ENCODE data around the gene RBM33.
"Not testable (repeated sequence)": the region's sequence is repeated elsewhere in the genome, so short reads cannot be mapped to it uniquely, and the experiment has no call there.

The RBM33 gene

DNA sequence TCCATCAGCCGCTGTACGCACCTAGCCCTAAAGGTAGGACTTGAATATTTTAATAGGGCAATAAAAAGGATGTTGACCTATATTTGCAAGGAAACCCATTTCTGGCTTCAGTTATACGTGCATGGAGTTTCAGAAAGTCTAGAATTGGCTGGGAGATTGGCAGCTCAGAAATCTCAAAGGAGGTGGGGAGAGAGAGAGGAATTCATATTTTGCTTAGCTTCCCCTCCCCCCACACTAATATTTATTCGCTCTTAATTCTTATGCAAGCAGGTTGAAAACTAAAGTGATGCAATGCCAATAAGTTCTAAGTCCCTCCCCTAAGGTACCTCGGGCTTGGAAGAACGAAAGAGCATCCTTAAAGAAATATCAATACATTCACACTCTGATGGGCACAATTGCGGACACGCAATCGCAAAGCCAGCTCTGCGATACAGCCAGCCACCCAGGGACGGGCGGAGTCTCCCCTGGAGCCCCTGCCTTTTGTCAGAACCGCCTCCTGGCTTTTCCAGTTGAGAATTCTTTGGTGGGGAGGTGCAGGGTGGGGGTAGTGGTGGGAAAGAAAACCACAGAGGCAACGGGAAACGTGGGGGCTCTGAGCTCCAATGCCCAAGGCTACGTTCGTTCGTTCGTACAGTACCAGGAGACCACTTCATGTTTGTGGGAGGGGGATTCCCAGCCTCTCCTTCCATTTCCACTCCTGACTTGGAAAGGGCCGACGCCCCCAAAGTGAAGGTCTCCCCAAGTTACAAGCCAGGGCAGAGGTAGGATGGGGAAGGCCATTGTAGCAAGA is 166.5 kb downstream of the RBM33 start:
- Histone ChIP-seq H3K4me3 (no peak overlapping the region), H3K27ac (no peak overlapping the region)

DNA sequence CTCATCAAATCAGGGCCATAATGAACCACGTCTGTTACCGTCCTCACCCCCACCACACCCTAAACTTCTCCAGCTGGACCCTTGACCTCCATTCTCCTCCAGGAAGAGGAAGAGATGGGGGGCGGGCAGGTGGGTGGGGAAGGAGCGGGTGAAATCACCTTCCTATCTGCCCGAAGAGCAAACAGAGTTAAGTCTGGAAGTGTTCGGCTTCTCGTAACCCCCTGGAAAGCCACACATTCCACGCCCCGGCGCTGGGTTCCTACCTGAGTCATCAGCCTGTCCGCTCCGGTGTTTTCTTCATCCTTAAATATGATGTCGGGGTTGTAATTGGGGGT is 167.1 kb downstream of the RBM33 start:
- no peak overlapping the region for H3K4me3 ChIP-seq
- no peak overlapping the region for H3K27ac ChIP-seq

DNA sequence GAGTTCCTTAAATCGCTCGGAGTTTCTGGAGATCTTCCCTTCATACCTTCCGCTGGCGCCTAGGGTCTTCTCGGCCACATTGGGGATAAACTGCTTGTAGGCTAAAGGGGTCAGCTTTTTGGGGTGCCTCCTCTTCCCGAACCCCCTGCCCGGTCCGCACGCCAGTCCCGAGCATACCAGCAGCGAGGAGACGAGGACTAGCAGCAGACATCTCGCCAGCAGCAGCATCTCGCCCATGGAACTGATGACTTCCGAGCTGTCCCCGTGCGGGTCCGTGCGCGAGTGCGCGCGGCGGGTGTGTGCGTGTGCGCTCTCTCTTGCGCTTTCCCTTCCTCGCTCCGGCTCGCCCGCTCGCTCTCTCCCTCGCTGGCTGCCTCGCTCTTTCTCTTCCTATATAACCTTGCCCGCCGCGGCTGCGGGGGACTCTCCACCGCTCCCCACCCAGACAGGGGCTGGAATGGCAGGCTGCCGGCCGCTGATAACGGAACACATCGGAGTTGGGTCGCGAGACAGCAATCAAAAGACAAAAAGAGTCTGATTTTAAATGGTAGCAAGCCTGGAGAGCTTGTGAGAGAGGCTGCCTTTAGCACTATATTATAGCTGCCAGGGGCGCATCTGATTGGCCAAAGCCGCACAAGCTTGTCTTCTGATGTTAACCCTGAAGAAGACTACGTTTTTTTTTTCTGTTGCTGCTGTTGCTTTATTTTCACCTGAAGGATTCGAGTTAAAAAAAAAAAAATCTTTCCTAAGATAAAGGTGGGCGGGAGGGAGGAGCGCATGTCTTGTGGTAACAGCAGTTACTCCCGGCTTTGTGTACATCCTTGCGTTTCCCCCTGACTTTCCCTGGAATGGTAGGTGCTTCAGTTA is 167.7 kb downstream of the RBM33 start, which contains the start of gene SHH:
TSS of gene SHH (minus strand) at position 569 of the 867 bp plus-strand sequence. CDS start at position 228, 341 bp downstream.
- Histone ChIP-seq H3K27ac (no peak within 1 kb of the TSS), H3K4me3 (no peak within 1 kb of the TSS)

DNA sequence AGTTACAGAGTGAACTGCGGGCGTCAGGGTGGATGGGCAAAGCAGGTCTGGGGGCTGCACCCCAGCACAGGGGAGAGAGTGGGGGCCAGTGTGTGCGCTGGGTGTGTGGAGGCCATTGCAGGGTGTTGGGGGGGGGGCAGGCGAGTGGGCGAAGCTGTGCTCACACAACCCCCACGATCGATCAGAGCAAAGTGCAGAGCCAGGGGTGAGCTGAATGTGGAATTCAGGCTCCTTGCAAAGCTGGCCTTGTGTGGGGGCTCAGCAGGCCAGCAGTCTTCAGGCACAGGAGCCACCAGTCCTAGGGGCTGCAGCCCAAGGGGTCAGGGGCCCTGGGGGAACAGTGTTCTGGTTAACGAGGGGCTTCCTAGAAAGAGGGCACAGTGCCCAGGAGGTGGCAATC is 168.7 kb downstream of the RBM33 start:
- H3K4me3 ChIP-seq = no peak overlapping the region

DNA sequence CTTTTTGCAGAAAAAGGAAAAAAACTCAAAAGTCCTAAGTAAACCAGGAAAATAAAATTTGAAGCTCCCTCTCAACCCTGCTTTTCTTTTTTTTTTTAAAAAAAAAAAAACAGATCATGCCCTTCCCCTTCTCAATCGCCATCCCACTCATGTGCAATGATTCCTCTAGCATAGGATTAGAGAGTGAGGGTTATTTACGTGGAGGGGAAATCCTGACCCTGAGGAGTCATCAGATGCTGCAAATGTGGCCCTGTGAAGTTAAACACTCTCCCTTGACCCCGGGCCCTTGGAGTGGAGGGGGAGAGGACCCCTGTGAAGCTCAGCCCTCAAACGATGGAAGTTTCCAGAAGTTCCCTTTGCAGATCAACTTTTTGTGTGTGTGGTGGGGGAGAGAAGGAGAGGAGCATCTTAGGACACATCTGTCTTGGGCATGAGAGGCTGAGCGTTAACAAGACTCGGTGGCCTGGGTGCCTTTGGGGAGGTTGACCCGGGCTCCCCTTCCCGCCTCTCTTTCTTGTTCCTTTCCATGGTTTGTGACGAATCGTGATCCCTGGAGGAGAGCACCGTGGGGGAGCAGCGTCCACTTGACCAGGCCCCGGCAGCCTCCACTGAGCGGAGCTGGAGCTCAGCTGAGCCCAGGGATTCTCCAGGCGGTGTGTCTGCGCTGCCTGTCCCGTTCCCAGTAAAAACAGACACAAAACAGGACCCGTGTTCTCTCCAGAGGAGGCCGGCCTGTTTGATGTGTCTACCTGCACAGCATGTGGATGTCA is 169.3 kb downstream of the RBM33 start:
- Histone ChIP-seq H3K27ac (no peak overlapping the region), H3K4me3 (no peak overlapping the region)

More for the DNA sequence above, 168.7 kb downstream of the RBM33 start:
- no peak overlapping the region for H3K27ac ChIP-seq

DNA sequence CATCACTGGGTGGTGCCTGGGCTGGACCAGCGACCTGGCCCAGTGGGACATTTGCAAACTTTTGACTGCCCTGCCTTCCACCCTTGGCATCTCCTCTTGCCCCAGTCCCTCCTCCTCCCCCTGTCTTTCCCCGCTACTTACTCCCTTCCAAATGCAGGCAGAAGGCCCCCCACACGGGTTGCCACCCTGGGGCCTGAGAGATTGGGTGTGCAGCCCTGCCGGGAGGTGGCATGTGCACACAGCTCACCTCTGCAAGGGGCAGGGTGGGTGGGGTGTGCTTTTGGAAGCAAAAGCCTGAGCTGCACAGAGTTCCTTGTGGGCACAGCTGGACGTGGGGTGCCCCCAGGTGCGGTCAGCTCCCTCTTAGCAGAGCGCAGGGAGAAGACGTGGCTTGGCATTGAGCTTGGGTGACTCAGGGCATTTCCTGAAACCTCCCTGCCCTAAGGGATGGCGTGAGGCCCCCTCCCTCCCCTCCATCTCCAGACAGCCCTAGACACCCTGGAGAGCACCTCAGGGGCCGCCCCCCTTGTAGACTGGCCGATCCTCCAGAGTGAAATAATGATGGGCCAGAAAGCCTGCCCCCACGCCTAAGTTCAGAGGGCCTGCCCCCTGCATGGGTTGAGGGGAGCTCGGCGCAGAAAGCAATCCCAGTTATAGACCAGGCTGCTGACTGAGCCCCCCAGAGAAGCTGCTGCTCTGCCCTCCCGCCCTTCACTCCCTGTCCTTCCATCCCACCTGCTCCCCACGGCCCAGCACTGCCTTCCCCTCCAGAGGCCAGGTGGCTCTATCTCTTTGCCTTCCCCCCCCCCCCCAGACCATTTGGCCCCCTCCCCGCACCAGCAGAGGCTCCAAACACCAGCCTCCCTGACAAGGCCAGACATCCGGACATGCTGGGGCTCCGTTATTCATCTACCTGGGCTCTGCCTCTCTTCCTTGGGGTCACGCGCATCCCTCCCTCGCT is 170.1 kb downstream of the RBM33 start:
- no peak overlapping the region for H3K27ac ChIP-seq
- H3K4me3 ChIP-seq = no peak overlapping the region

DNA sequence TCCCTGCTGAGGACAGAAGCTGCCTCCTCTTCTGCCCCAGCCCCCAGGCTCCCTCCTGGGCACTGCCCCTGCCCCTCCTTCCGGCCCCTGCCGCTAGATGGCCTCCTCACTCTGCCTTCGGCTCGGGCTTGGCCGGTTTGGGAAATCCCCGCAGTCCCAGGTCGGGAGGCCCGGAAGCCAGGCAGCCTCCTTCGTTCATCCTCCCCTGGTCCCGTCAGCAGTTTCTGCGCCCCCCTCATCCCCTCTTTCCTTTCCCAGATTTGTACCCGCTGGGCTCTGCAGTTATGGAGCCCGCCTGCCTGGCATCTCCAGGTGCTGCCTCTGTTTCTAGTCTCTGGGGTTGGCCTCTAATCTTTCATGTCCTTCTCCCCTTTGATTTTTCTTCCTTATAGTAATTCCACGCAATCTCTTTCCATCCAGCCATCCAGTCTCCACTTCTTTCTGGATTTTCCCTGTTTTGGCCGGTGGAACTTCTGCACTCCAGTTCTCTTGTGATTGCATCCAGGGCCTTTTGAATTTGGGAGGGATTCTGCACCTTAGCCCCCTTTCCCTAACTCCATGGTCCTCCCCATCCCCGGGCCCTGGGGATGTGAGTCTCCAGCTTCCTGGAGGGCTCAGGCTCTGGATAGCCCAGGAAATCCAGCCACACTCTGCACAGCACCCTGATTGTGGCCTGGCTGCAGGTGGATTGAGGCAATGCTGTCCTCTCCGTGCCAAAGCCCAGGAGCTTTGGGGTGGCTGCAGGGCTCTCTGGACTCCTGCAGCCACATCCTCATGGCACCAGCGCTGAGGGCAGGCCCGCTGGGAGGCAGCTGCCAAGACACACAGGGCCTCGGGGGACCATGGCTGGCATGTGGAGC is 171.1 kb downstream of the RBM33 start:
- Histone ChIP-seq H3K27ac (no peak overlapping the region), H3K4me3 (no peak overlapping the region)

DNA sequence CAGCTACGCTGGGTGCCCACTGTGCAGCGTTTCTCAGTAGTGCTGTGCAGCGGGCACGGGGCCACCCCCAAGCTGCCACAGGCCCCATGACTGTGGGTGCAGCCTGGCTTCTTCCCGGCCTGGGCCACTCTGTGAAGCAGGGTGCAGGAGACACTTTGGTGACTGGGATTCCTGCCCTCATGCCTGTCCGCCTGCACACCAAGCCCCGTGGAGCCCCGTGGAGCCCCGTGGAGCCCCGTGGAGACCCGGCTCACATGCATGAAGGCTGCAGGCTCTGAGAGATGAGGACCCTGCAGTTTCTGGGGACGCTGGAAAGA is 171.7 kb downstream of the RBM33 start:
- H3K27ac ChIP-seq = no peak overlapping the region
- no peak overlapping the region for H3K4me3 ChIP-seq

DNA sequence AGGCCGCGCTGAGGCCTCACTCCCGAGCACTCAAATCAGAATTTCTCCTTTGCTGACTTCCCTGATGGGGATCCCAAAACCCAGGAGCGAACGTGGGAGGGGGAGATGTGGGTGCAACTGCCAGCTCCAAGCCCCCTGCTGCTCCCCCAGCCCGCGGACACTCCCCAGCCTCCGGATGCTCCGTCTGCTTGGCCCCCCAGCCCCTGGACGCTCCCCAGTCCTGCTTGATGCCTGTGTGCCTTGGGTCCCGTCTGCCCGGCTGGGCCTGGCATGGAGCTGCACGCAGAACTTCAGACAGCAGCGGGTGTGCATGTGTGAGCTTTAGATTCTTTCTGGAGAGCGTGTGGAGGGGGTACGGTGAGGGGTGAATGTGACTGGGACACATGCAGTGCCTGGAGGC is 172.5 kb downstream of the RBM33 start:
- Histone ChIP-seq H3K4me3 (no peak overlapping the region), H3K27ac (no peak overlapping the region)

DNA sequence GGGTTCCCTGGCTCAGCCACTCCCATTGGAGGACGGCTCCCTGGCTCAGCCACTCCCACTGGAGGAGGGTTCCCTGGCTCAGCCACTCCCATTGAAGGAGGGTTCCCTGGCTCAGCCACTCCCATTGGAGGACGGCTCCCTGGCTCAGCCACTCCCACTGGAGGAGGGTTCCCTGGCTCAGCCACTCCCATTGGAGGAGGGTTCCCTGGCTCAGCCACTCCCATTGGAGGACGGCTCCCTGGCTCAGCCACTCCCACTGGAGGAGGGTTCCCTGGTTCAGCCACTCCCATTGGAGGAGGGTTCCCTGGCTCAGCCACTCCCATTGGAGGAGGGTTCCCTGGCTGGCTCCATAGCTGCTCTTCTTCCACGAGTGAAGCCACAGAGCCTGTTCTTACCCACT is 173.1 kb downstream of the RBM33 start:
- H3K4me3 ChIP-seq, H3K27ac ChIP-seq: not testable (repeated sequence)

DNA sequence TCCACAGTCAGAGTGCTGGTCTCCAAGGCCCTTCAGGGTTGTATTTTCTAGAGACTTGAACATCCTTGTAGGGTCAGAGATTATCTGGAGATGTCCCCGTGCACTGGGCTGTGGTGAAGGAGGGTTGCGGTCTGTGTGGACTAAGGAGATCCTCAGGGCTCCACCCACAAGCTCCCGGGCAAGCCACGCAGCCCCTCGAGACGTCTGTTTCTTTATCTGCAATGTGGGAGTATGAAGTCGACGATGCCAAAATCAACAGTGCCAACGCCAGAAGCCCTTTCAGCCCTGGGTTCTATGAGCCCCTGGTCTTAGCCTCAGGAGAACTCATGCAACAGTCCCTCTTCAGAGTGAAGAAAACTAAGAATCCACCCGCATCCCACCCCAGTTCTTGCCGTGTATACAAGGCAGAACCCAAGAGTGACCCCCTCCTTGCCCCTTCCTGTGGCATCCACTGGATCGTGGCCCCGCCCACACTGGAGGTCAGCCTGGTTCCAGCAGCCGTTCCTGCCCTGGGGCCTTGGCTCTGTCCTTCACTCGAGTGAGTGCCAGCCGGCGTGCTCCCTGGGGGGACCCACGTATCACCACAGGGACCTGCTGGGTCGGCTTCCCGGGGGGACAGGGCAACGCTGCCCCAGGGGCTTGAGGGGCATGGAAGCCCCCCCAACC is 173.8 kb downstream of the RBM33 start:
- H3K4me3 ChIP-seq = no peak overlapping the region
- H3K27ac ChIP-seq = no peak overlapping the region

DNA sequence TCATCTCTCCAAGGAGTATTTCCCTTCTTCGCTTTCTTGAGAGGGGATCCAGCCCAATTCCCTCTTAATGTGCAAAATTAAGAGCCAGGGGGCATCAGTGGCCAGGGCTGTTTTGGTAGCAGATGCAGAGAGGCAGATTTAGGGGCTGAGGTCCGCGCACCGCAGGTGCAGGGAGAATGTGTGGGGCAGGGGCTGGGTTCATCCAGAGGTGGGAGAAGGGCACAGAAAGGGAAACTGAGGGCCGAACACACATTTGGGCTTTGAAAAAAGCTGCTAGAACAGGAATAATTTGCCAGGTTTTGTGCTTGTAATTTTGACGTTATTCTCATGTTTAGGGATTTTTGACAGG is 174.3 kb downstream of the RBM33 start:
- Histone ChIP-seq H3K4me3 (no peak overlapping the region), H3K27ac (no peak overlapping the region)

DNA sequence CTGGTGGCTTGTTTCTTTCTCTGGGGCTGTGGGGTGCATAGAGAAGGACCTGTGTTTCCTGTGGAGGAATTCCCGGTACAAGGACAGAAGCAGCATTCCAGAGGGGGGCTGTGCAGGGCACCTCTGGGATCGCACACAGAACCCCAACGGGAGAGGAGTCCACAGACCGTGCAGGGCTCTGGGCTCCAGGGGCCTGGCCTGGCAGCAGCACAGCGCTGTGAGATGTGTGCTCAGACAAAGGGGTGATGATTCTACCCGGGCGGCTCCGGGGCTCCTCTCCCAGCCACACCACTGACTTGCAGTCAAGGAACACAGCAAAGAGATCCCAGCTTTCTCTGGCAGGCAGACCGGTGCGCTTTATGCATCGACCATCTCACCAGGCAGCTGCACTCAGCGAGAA is 174.7 kb downstream of the RBM33 start:
- H3K27ac ChIP-seq = no peak overlapping the region
- no peak overlapping the region for H3K4me3 ChIP-seq

DNA sequence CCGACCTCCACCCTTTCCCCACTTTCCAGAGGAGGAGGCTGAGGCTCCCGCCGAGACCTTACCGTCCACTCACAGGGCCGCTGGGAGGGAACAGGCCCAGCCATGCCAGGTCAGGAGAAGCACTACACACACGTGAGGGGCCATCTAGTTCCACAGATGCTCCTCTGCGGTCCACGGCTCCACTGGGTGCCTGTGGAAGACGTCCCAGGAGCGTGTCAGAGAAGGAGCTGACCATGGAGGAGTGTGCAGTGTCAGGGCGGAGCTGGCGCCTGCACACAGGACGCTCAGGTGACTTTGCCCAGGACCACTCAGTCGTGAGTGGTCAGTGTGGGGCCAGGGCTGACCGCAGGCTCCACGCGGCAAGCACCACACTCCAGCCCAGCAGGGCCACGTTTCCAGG is 175.8 kb downstream of the RBM33 start:
- no peak overlapping the region for H3K27ac ChIP-seq
- H3K4me3 ChIP-seq = no peak overlapping the region

DNA sequence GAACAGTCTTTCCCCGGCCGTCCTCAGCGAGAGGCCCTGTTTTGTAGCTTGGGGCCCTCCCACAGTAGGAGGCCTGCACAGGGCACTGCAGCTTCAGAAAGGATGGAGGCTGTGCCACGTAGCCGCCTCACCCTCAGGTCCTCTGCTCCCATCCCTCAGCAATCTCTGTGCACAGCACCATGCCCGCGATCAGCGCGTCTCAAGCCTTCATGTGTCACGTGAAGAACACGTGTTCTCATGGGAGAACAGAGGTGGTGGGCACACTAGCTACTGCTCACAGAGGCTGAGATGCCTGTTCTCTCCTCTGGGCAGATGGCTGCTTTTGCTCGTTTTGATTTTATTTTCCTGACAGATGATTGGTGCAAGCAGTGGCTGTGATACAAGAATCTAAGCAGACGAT is 176.3 kb downstream of the RBM33 start:
- H3K27ac ChIP-seq = no peak overlapping the region
- H3K4me3 ChIP-seq = no peak overlapping the region

DNA sequence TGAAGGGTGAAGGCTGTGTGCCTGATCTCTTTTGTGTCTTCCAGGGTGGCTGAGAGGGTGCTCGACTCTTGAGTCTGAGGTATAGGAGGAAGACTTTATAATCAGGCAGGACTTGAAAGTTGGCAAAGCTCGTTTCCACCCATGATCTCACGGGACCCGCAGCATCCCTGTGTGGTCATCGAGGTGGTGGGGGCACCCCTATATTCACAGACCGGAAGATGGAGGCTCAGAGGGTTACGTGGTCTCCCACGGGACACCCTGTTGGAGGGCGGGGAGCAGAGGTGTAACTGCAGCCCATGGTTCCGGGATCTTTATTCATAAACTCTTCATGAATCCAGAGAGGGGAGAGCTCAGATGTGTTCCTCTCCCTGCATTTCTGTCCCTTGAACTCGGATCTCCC is 177.4 kb downstream of the RBM33 start:
- no peak overlapping the region for H3K27ac ChIP-seq
- no peak overlapping the region for H3K4me3 ChIP-seq

DNA sequence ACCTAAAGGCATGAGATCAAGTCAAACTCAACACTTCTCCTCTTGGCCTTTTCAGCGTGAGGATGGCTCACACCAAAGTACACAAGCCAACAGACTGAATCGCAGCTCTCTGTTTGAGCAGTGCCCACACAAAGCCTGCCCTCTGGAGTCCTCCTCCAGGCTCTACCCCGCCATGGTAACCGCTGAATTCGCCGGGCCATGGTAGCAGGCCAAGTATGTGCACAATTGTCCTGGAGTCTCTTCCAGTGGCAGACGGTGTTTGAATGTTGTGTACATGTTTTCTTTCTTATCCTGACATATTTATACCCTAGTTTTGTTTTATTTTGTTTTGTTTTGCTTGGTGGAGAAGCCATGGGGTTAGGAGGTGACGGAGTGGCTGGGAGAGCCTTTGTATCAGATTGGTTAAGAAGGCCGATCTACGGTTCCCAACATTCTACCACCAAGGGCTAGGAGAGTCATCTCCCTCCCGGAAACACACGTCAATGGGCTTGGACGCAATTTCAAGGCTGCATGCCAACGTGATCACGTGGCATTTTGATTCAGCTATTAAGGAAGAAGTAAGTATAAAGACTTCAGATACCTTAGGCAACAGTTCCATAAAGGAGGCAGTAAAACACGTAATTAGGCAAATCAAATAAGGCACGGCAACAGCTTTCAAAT is 179.9 kb downstream of the RBM33 start:
- no peak overlapping the region for H3K27ac ChIP-seq
- no peak overlapping the region for H3K4me3 ChIP-seq

DNA sequence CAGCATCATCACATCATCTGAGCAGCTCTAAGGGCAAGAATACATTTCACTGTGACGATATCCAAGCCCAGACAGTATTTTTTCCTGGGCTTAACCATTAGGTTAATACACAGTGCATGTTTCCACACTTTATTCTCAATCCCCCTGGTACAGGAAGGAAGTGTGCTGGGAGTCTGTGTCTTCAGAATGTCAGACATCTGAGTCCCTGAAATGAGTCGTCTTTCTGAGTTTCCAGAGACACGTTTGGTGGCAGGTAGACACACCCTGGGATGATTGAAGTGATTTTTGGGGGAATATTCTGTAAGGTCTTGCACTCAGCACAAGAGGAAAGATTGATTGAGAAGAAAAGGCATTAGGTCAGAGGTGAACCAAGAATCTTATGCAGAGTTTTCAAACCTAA is 180.9 kb downstream of the RBM33 start:
- H3K4me3 ChIP-seq = no peak overlapping the region
- no peak overlapping the region for H3K27ac ChIP-seq
